CD4-positive, alpha-beta T cell treated with Interleukin-1 beta for 1 hour (primary cell): ENCODE measurements around the gene ZNF630.
"Not testable (repeated sequence)": the region's sequence is repeated elsewhere in the genome, so short reads cannot be mapped to it uniquely, and the experiment has no call there.

Source experiments
- DNase-seq, 2 donors: peaks; one replicate each; pipeline ENCODE4 v3.0.0-alpha.2; 2020 to 2022

The ZNF630 gene

DNA sequence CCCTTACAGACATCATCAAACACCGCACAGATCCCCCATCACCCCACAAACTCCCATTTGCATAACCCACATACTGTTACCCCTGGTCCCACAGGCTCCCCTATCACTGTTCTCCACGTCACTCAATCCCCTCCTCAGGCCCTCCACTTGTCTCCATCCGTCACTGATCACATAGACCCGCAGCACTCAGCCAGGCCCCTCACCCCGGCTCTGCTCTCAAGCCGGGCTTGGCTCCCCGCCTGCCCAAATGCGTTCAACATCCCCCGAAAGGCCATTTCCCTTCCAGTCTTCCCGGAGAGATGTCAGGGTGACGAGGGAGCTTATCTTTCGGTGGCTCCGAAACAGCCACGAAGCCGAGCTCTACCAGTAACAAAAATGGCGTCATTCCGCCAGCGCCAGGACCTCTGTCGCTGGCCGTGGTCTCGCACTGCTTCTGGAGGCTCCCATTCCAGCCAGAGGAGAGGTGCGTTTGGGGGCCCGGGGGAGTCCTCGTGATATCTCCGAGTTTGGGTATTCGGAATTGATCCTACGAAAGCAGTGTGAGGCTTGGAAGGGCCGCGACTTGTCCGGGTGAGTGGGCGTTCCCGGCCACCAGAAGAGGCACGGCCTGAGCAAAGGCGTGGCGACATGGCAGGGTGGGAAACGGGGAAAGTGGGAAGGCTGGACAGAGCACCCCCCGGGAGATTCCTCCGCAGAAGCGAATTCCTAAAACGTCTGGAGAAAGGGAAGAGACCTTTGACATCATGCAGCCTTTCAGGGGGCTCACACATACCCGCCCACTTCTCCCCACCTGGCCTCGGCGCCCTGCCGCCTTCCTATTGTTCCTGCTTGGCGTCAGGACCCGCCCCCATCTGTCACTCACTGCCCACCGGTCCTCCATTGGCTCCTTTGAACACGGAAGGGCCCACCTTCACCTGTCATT, at the start of gene ZNF630:
ZNF630 (minus strand) TSS at position 577 of the 922 bp plus-strand sequence. CDS start 4,754 bp downstream, outside the sequence.
- DNase-seq = peak; percentile 71 to 73

DNA sequence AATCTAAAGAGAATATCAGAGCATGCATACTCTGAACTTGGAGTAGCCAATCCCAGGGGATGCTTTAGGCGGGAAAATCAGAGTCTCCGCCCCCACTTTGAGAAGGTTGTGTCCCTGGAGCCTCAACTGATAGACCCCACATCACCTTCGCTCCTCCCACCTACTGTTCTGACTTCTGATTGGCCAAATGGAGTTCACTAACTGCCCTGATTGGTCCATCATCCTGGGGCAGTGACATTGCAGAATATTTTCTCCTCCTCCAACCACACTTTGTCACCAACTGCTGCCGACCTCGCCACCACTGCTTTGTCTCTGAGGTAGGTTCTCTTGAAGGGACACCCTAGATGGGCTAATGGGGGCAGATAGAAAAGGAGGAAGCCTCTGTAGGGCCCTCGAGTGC, 36.3 kb upstream of the ZNF630 start:
- no peak for DNase-seq

DNA sequence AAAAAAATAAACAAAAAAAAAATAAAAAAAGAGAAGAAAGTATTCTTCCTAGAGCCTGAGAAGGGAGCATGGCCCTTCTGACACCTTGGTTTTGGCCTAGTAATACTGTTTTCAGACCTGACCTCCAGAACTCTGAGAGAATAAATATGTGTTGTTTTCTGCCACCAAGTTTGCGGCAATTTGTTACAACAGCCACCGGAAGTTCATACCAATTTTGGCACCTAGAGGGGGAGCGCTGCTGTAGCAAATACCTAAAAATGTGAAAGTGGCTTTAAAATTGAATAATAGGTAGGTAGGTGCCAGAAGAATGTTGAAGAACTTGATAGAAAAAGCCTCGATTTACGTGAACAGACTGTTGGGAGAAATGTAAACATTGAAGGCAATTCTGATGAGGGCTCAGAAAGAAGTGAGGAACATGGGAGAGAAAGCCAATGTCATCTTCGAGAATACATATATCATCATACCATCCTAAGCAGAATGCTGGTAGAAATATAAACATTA, 31.5 kb upstream of the ZNF630 start:
- no peak for DNase-seq

DNA sequence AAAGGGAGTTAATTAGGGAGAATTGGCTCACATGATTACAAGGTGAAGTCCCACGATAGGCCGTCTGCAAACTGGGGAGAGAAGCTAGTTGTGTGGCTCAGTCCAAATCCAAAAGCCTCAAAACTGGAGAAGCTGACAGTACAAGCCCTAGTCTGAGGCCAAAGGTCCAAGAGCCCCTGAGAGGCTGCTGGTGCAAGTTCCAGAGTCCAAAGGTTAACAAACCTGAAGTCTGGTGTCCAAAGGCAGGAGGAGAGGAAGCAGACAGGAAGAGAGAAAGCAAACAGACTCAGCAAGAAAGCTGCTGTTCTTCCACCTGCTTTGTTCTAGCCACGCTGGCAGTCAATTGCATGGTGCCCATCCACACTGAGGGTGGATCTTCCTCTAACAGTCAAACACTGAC, 30.0 kb upstream of the ZNF630 start:
- DNase-seq = no peak

DNA sequence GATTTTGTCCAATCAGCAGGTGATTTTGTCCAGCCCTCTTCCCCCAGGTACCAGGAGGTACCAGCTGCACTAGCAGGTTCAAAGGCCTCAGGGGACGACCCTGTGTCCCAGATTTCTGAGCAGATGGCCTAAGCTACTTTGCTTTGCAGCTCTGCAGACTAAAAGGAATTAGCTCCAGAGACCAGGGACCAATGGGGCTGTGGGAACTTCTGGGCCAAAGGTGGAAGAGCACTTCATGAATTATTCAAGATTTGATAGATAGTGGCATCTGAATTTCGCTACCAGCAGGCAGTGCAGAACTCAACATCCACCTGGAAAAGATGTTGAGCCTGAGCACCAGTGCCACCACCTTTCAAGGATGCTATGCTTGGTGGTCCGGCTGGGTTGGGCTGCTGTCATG, 21.1 kb upstream of the ZNF630 start:
- DNase-seq = not testable (repeated sequence)

DNA sequence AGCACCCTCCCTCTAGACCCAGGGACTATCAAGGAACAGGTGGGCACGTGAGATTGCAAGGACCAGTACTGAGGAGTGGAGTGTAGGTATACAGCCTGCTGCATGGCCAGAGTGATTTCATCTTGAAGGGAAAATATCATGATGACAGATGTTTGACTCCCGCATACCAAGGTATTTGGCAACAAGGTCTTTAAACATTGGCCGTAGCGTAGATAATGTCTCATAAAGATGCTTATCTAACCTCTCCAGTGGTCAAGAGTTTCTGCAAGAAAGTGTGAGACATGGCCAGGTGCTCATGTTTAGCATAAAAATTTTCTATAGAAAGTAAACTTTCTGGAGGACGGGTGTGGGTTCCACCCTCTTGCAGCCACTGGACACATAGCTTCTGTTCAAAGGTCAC, 18.7 kb upstream of the ZNF630 start:
- DNase-seq = no peak

DNA sequence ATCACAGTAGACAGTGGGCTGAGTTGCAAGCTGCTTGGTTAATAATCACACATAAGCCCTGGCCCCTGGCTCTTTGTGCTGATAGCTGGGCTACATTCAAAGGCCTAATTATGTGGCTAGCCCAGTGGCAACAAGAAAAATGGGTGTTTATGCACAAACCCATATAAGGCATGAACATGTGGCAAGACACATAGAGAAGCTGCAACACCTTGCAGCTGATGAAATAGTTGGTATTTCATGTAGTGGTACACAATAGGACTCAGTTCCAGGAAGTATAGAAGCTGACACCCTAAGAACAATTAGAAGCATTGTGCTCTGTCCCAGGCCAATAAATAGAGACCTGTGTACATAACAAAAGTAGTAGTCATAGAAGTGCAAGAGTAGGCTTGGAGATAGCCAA, 14.6 kb upstream of the ZNF630 start:
- DNase-seq = no peak

DNA sequence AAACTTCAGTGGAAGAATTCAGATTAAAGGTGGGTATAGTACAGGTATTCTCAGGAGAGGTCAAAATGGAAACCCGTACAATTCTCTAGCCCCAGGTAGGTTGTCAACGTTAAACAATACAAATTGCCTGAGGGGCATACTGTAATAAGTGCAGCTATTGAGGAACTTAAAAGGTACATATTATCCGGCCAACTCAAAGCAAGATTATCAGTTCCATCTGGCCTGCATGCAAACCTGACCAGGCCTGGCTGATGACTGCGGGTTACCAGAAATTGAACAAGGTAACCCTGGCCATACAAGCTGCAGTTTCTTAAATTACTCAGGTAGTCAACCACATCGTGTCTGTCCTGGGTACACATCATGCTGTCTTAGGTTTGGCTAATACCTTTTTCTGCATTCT, 12.3 kb upstream of the ZNF630 start:
- DNase-seq = no peak

DNA sequence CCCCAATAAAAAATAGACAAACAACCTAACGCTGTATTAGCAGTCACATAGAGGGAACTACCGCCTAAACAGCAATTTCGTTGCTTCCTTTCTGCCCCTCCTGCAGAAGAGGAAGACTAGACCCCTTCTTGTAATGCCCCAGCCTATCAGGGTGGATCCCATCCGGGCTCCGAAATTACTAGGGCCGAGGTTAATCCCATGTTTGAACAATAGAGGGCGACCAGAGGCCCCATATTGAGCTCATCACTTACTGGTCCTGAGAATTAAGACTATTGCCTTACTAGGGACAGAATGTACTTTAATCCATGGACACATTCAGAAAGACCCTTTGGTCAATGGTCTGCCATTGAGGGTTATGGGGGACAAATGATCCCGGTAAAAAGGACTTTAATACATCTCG, 11.8 kb upstream of the ZNF630 start:
- DNase-seq = peak; percentile 37 to 55

DNA sequence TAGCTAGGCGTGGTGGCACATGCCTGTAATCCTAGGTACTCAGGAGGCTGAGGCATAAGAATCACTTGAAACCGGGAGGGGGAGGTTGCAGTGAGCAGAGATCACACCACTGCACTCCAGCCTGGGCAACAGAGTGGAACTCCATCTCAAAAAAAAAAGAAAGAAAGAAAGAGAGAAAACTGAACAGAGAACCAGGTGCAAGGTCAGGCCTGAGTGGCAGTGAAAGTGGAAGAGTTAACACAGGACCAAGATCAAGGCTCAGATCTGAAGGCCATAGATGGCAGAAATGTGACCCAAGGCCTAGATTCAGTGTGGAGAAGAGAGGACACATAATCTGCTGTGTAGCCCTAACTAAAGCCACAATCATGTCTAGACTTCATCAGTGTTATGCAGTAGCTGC, 4.9 kb upstream of the ZNF630 start:
- no peak for DNase-seq

DNA sequence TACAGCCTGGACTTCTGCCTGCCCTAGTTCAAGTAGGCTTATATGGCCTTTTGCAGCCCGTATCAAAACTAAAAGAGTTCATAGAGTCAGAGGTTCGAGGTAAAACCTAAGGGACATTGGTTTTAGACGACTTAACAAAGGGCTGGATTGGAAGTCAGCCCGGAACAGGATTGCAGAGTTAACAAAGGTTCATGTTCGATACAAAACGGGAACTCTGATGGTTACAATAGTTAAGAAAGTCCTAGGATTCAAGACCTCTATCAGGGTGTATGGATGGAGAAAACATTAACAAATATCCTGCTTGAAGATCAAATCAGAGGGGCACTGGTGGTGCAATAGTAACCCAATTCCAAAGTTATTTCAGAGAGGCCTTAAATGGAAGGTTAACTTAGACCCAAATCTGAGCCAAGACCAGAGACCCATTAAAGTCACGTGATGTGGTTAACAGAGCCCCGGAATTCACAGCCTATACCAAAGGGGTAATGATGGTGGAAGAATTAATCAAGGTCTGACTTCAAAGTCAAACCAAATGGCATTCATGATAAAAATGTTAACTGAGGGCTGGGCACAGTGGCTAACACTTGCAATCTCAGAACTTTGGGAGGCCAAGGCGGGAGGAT, 656 bp upstream of the ZNF630 start:
- no peak for DNase-seq

DNA sequence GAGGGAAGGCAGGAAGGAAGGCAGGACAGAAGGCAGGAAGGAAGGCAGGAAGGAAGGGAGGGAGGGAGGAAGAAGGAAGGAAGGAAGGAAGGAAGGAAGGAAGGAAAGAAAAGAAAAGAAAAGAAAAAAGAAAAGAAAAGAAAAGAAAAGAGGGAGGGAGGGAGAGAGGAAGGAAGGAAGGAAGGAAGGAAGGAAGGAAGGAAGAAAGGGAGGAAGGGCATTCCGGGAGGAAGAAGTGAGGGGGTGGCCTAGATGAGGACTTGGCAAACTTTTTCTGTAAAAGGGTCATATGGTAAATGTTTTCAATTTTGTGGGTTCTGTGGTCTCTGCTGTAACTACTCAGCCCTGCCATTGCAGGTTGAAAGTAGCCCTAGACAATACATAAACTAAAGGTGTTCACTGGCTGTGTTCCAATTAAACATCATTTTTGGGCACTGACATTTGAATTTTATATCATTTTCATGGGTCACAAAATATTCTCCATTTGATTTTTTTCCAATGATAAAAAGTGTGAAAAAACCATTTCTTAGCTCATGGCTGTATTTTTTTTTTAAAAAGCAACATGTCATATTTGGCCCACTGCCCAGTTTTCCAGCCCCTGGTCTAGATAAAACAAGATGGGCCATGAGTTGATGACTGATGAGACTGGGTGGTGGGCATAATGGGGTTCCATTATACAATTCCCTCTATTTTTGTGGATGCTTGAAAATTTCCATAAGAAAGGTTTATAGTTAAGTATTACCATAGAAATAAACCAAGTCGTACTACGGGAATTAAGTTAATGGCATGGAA, 3.1 kb downstream of the ZNF630 start:
- no peak for DNase-seq

DNA sequence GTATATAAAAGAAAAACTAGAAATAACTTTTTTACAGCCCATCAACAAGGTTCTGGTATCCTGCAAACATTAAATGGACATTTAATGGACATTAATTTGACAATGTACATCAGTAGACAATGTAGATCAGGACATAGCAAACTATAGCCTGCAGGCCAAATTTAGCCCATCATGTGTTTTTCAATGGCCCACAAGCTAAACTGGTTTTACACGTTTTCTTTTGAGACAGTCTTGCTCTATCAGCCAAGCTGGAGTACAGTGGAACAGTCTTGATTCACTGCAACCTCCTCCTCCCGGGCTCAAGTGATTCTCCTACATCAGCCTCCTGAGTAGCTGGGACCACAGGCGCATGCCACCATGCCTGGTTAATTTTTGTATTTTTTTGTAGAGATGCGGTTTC, 7.2 kb downstream of the ZNF630 start:
- no peak for DNase-seq

DNA sequence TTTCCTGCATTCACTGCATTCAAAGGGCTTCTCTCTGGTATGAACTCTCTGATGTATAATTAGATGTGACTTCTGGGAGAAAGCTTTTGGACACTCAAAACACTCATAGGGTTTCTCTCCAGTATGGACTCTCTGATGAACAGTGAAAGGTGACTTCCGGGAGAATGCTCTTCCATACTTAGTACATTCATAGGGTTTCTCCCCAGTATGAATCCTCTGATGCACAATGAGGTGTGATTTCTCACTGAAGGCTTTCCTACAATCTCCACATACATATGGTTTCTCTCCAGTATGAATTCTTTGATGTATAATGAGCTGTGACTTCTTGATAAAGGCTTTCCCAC, 12.2 kb downstream of the ZNF630 start:
- no peak for DNase-seq

DNA sequence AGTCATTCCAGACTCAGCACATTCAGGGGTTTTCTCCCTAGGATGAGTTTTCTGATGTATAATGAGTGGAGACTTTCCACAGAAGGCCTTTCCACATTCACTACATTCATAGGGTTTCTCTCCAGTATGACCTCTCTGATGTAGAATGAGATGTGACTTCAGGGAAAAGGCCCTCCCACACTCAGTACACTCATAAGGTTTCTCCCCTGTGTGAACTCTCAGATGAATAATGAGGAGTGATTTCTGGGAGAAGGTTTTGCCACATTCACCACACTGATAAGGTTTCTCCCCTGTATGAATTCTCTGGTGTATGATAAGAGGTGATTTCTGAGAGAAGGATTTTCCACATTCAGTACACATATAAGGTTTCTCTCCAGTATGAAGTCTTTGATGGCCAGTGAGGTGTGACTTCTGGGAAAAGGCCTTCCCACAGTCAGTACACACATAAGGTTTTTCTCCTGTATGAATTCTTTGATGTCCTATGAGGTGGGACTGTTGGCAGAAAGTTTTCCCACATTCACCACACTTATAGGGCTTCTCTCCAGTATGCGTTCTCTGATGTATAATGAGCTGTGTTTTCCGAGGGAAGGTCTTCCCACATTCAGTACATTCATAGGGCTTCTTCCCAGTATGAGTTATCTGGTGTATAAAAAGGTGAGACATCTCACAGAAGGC, 12.7 kb downstream of the ZNF630 start:
- DNase-seq = no peak

DNA sequence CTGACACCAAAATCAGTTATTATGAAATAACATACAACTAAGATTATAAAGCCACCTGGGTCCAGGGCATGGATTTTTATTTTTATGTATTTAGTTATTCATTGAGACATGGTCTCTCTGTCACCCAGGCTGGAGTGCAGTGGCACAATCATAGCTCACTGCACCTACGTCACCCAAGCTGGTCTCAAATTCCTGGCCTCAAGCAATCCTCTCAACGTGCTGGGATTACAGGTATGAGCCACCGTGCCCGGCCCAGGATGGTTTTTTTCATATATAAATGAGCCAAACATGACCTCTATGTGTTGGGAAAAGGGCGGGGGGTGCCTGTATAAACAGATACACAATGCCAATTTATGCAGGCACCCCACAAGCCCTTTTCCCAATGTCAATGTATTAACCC, 24.6 kb downstream of the ZNF630 start:
- DNase-seq = no peak

DNA sequence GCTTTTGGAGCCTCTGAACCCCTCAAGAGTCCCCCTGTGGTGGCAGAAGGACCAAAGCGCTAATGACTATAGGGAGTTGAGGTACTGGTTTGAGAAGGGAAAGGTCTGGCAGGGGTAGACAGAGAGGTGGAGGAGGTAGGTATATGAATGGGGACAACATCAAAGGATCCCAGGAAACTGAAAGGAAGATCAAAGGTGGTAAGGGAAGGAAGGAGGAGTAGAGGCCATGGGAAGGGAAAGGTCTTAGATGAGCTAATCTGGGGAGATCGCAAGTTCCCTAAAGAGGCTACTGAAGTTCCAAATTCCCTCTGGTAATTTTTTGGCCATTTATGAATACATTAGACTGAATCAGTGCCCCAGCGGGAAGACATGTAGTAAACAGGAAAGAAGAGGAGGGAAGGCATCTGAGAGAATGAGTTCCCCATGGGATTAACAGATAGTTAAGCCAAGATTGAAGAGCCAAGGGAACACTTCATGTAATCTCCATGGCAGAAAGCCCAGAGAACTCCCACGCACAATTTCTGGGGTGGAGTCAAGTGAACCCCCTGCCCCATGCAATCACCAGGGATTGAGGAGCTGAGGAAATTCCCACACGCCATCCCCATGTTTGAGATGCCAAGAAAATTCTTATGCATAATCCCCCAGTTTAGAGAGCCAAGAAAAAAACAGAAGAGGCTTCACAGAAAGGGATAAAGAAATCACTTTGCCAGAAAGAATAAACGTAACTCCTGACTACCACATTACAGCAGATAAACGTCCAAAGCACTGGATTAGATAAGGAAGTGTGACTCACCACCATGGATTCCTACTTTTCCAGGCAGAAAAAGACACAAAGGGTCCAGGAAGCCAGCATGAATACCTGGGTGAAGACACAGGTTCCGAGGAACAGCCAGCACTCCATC, 25.8 kb downstream of the ZNF630 start:
- DNase-seq = no peak

DNA sequence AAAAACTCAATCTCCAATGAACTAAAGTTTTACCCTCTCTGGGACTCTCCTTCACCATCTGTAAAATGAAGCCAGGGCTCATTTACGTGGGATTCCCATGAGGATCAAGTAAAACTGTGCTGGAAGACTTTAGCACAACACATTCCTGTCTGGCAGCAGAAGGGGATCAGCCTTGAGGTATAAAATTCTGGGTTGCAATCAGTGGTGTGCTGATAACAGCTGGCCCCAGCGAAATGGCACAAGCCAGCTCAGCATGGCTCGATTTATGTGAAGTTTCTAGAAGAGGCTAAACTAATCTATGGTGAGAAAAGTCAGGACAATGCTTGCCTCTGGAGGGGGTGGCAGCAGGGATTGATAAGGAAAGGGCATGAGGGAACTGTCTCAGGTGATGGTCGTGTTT, 28.4 kb downstream of the ZNF630 start:
- DNase-seq = no peak

DNA sequence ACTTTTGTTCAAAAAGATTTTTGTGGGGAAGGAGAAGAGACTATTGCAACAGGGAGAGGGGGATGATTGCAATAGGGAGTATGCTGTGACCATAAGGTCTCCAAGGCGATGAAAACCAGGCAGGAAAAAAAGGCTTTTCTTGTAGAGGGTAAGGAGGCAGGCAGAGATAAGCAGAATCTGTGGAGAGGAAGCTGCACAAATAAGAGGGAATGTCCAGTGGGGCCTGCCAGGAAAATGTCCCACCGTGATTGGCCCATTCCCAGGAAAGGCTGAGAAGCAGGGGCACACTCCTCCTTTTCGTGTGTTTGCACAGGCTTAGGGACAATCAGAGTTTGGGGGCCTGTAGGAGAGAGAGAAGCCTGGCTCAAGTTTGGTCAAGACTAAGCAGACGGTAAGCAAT, 35.5 kb downstream of the ZNF630 start:
- DNase-seq = no peak

DNA sequence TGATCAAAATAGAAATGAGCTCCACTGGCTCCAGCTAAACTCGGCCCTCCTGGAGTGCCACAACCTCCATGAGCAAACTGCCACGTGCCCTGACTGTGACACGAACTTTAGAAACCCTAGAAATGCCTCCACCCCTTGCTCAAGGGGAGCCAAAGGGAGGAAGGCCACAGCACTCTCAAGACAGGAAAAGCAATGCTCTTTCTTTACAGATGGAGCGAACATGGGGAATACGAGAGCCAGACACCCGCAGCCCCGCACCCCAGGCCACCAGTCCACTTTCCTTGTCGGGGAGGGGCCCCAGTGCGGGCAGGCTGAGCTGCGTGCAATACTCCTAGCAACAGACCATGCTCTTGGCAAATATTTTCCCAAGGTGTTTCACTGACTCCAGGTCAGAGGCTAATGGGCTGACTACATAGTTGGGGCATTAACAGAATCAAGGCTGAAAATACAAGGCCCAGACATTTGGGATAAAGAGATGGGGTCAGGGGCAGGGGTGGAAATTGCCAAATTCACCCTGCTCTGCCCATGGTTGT, 40.7 kb downstream of the ZNF630 start:
- not testable (repeated sequence) for DNase-seq

DNA sequence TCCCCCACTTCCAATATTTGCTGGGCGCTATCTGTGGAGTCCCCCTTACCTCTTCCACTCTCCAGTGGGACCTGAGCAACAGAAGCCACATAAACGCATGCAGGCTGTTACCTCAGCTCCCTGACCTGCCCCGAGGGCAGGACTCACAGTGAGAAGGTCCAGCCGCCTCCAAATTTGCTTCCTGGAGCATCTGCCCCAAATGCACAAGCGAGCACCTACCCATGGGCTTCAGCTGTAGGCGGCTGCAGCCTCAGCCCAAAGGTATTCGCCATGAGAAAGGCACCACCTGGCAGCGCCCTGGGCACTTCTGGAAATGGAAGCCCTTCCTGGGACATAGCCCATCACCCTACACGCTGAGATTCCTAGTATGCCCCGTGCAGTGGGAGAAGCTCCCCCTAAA, 41.2 kb downstream of the ZNF630 start:
- DNase-seq = no peak

DNA sequence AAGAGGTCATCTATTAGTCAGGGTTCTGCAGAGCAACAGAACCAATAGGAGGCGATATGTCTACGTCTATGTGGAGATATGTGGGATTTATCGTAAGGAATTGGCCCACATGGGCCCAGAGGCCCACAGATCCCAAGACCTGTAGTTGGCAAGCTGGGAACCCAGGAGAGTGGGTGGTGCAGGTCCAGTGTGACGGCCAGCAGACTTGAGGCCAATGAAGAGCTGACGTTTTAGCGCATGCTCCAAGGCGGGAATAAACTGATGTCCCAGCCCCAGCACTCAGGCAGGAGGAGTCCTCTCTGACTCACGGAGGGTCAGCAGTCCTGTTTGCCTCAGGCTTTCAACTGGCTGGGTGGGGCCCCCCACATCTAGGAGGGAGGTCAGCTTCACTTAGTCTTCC, 43.3 kb downstream of the ZNF630 start:
- DNase-seq = no peak
